Nephron progenitor cell (in vitro differentiated cells): ENCODE measurements around the gene PDS5A.
"Not testable (repeated sequence)": the region's sequence is repeated elsewhere in the genome, so short reads cannot be mapped to it uniquely, and the experiment has no call there.

ENCODE experiments used
- DNase-seq: peaks from one replicate; pipeline ENCODE4 v3.0.0; 2021
- H3K27ac Mint-ChIP-seq: 2 replicates; pipeline ENCODE4 v1.8.0; 2021; ENCODE audit warnings: mild to moderate bottlenecking, moderate library complexity, mixed read lengths
- H3K27me3 Mint-ChIP-seq: 2 replicates; pipeline ENCODE4 v1.8.0; 2021; ENCODE audit warnings: mild to moderate bottlenecking, low read depth, mixed read lengths; ENCODE audit not compliant: poor library complexity
- H3K36me3 Mint-ChIP-seq: 2 replicates; pipeline ENCODE4 v1.8.0; 2021; ENCODE audit warnings: low read depth, mixed read lengths
- H3K4me1 Mint-ChIP-seq: 2 replicates; pipeline ENCODE4 v1.8.0; 2021; ENCODE audit warnings: mixed read lengths
- H3K4me3 Mint-ChIP-seq: 2 replicates; pipeline ENCODE4 v1.8.0; 2021; ENCODE audit warnings: mild to moderate bottlenecking, moderate library complexity, mixed read lengths
- H3K9me3 Mint-ChIP-seq: 2 replicates; pipeline ENCODE4 v1.8.0; 2021; ENCODE audit warnings: mild to moderate bottlenecking, moderate library complexity, mixed read lengths
- CTCF ChIP-seq: fragments of 200-600 bp; sonication (generic); IDR thresholded peaks from 2 replicates; pipeline ENCODE4 v1.5.0; 2021; ENCODE audit warnings: antibody characterized with exemption

PDS5A gene

GRCh38 chr4:40000711-40001110 lies 23.0 kb upstream of the PDS5A start:
- Mint-ChIP-seq H3K4me3 (no peak overlapping the region), H3K27ac (no peak overlapping the region), H3K27me3 (no peaks in the 10 kb centered on the region), H3K9me3 (no peaks in the 10 kb centered on the region), H3K4me1 (no peaks in the 10 kb centered on the region), H3K36me3 (no peaks in the 10 kb centered on the region)
- no peak for DNase-seq
- no peak for TF ChIP-seq CTCF

GRCh38 chr4:39998659-39999345 lies 21.1 kb upstream of the PDS5A start:
- H3K4me3 Mint-ChIP-seq: no peak overlapping the region
- no peak for DNase-seq
- H3K27ac Mint-ChIP-seq: no peak overlapping the region
- H3K36me3 Mint-ChIP-seq: no peaks in the 10 kb centered on the region
- H3K4me1 Mint-ChIP-seq: no peaks in the 10 kb centered on the region
- no peaks in the 10 kb centered on the region for H3K9me3 Mint-ChIP-seq
- TF ChIP-seq CTCF: no peak
- H3K27me3 Mint-ChIP-seq: no peaks in the 10 kb centered on the region

DNA sequence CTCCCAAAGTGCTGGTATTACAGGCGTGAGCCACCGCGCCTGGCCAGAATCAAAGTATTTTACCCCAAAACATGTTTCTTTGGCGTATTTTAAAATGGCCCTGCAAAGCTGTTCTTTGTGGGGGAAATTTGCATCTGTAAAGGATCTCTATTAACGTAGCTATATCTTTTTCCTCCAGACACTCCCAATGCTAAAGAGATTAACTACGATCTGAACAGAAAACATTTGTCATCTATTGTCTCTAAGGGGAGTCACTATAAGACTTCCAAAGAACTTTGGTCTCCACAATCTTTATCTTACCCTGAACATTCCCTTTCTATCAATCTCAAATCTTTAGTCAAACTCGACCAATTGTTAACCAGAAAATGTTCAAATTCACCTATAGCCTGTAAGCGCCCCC lies 19.1 kb upstream of the PDS5A start:
- H3K9me3 Mint-ChIP-seq: no peaks in the 10 kb centered on the region
- H3K27ac Mint-ChIP-seq: no peak overlapping the region
- no peak overlapping the region for H3K4me3 Mint-ChIP-seq
- TF ChIP-seq CTCF: no peak
- H3K27me3 Mint-ChIP-seq: no peaks in the 10 kb centered on the region
- H3K36me3 Mint-ChIP-seq: no peaks in the 10 kb centered on the region
- DNase-seq: no peak
- no peaks in the 10 kb centered on the region for H3K4me1 Mint-ChIP-seq

DNA sequence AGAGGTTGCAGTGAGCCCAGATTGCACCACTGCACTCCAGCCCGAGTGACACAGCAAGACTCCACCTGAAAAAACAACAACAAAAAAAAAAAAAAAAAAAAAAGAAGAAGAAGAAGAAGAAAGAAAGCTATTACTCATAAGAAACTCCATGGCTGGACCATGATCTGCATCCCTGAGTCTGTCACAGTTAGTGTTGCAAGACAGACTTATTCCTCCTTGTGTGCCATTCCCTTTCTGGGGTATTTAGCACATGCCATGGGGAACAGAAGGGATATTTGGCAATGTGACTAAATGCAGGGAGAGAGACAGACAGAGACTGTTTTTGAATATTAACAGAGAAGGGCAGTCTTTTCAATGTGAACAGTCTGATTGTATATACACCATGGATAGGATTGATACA lies 16.7 kb upstream of the PDS5A start:
- Mint-ChIP-seq H3K27me3 (peaks cover 7% of the 10 kb centered on the region), H3K9me3 (no peaks in the 10 kb centered on the region), H3K27ac (no peak overlapping the region), H3K36me3 (no peaks in the 10 kb centered on the region), H3K4me1 (no peaks in the 10 kb centered on the region), H3K4me3 (no peak overlapping the region)
- no peak for TF ChIP-seq CTCF
- DNase-seq: no peak

GRCh38 chr4:39989381-39989780 lies 11.7 kb upstream of the PDS5A start:
- H3K27me3 Mint-ChIP-seq: peaks cover 11% of the 10 kb centered on the region
- H3K4me3 Mint-ChIP-seq, H3K9me3 Mint-ChIP-seq, H3K36me3 Mint-ChIP-seq, H3K4me1 Mint-ChIP-seq, H3K27ac Mint-ChIP-seq, DNase-seq: not testable (repeated sequence)

GRCh38 chr4:39987485-39987884 lies 9.8 kb upstream of the PDS5A start:
- DNase-seq: no peak
- no peaks in the 10 kb centered on the region for H3K9me3 Mint-ChIP-seq
- no peak overlapping the region for H3K4me3 Mint-ChIP-seq
- no peak overlapping the region for H3K27ac Mint-ChIP-seq
- peaks cover 11% of the 10 kb centered on the region for H3K27me3 Mint-ChIP-seq
- no peak for TF ChIP-seq CTCF
- no peaks in the 10 kb centered on the region for H3K4me1 Mint-ChIP-seq
- H3K36me3 Mint-ChIP-seq: no peaks in the 10 kb centered on the region
